OCI-LY7 (cell line): Measurements from ENCODE around the gene MRTFB. TPM values are rescaled to one million over a fixed set of nuclear protein-coding genes. Genes with fewer than 3 reads are reported as not detected.

Source experiments
- BruUV-seq: library from RNA; stranded (reverse); fragments of 400-500 nt; replicated peaks from 2 replicates; lab custom pipeline; 2021; lab: Mats Ljungman, UMichigan
- CTCF ChIA-PET: fragments of 300-600 bp; sonication (Branson Sonifier 250); formaldehyde crosslinking; loops from one replicate; lab custom pipeline; 2022; ENCODE audit warnings: antibody characterized with exemption; ENCODE audit not compliant: unreplicated experiment; lab: Charles Lee
- POLR2A ChIA-PET: fragments of 300-600 bp; sonication (Branson Sonifier 250); formaldehyde crosslinking; loops from one replicate; lab custom pipeline; 2022; ENCODE audit warnings: antibody characterized with exemption; lab: Charles Lee
- DNase-seq: peaks from one replicate; pipeline ENCODE4 v3.0.0-alpha.2; 2015; ENCODE audit warnings: low spot score
- H2AFZ ChIP-seq: fragments of 200-600 bp; sonication (generic), shearing (Covaris generic); 2 replicates; pipeline ENCODE4 v1.6.1; 2014; ENCODE audit warnings: mild to moderate bottlenecking, antibody characterized with exemption, low read length, moderate library complexity
- H3K27ac ChIP-seq: fragments of 200-600 bp; sonication (generic); 2 replicates; pipeline ENCODE4 v1.5.1; 2014; ENCODE audit warnings: mixed run types, low read depth, mild to moderate bottlenecking, moderate library complexity, low read length, inconsistent platforms; ENCODE audit not compliant: poor library complexity, severe bottlenecking
- H3K36me3 ChIP-seq: fragments of 200-600 bp; sonication (generic); 2 replicates; pipeline ENCODE4 v1.6.1; 2014; ENCODE audit warnings: mild to moderate bottlenecking, antibody characterized with exemption, low read length, moderate library complexity, mixed read lengths; ENCODE audit not compliant: insufficient read depth
- H3K4me1 ChIP-seq: fragments of 200-600 bp; sonication (generic); 2 replicates; pipeline ENCODE4 v1.5.1; 2014; ENCODE audit warnings: mild to moderate bottlenecking, low read length; ENCODE audit not compliant: insufficient read depth, poor library complexity, severe bottlenecking
- H3K4me2 ChIP-seq: fragments of 200-600 bp; sonication (generic); 2 replicates; pipeline ENCODE4 v1.6.1; 2014; ENCODE audit warnings: mild to moderate bottlenecking, low read length
- H3K4me3 ChIP-seq: fragments of 200-600 bp; sonication (generic); 2 replicates; pipeline ENCODE4 v1.5.1; 2014; ENCODE audit warnings: mild to moderate bottlenecking, low read depth, low read length; ENCODE audit not compliant: poor library complexity, severe bottlenecking
- H3K79me2 ChIP-seq: fragments of 200-600 bp; sonication (generic); 2 replicates; pipeline ENCODE4 v1.6.1; 2016; ENCODE audit warnings: low read depth, mild to moderate bottlenecking, low read length, moderate library complexity, mixed read lengths; ENCODE audit not compliant: insufficient read depth
- H3K9me2 ChIP-seq: fragments of 200-600 bp; sonication (generic); 2 replicates; pipeline ENCODE4 v1.6.1; 2016; ENCODE audit warnings: mild to moderate bottlenecking, low read length, mixed read lengths; ENCODE audit not compliant: insufficient read depth
- H3K9me3 ChIP-seq: fragments of 200-600 bp; sonication (generic); 2 replicates; pipeline ENCODE4 v1.6.1; 2014; ENCODE audit warnings: mild to moderate bottlenecking, mixed run types, low read length, mixed read lengths
- H4K20me1 ChIP-seq: fragments of 200-600 bp; sonication (generic); 2 replicates; pipeline ENCODE4 v1.6.1; 2014; ENCODE audit warnings: mild to moderate bottlenecking, antibody characterized with exemption, low read length, moderate library complexity, mixed read lengths; ENCODE audit not compliant: insufficient read depth
- EZH2phosphoT487 ChIP-seq: fragments of 200-600 bp; sonication (generic); IDR thresholded peaks from 2 replicates; pipeline ENCODE4 v1.6.1; 2018; ENCODE audit warnings: low read depth, borderline replicate concordance, mild to moderate bottlenecking, mixed run types, antibody characterized with exemption, low read length, moderate library complexity, mixed read lengths
- intact Hi-C: fragments of 100-400 bp; cut with micrococcal nuclease; formaldehyde crosslinking; loops from one replicate; pipeline ENCODE4 v1.10.0; 2022; ENCODE audit not compliant: unreplicated experiment
- total RNA-seq, 2 experiments: library from RNA; depleted of rRNA in 1 of 2; stranded (reverse); fragments of >200 nt in 1 of 2; shearing (Covaris generic) in 1 of 2; gene quantifications; 2 replicates each; pipeline ENCODE4 v1.2.3, GENCODE V29; 2014 to 2022
- TF ChIP-seq, protein P1 (sequence below): fragments of 200-600 bp; sonication (generic); conservative IDR thresholded peaks from 2 replicates; pipeline ENCODE4 v1.5.1; 2014; ENCODE audit warnings: mild to moderate bottlenecking, antibody characterized with exemption, low read length, moderate library complexity, mixed read lengths

The MRTFB gene
- total RNA-seq, 2 experiments from 2014 or later = 8.5 to 21.4 TPM

DNA sequence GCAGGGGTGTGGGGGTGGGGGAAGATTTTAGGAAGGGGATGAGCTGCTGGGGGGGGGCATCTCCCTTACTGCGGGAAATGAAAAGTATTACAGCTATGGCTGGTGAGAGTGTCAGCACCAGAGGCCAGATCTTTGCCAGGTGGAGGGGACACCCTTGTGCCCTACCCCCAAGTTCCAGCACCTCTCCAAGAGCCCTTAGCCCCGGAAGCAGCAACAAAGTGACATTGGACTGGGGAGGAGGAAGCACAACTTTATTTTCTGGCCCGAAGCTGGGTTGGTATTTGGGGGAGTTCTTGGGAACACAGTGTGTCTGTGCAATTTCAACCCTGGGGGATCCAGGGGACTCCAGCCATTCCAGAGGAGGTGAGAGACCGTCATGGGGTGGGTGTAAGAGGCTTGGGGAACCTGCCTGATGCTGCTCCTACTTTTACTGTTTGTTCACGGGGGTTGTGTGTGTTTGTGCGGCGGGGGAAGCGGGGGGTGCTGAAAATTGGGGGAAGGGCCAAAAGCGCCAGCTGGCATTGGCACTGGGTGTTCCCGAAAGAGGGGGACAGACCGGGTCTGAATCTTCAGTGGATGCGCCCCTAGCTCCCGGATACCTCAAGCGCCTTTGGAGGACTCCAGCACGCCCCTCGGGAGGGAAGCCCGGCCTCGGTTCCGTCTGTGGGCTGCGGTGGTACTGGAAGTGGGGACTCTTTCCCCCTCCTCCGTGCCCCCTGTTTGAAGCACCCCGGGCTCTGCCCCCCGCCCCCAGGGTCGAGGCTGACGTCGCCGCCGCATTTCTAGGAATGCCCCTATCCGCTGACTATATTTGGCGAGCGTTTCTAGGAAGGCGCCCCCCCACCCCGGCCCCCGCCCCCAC lies 230.3 kb downstream of the MRTFB start:
- Histone ChIP-seq H3K4me1 (peaks cover 41% of the 10 kb centered on the region), H3K9me3 (no peaks in the 10 kb centered on the region), H2AFZ (peak overlapping the region; percentile 45; the same call in 1 of the 2 replicates), H3K79me2 (peaks cover 43% of the 10 kb centered on the region), H3K27ac (peak overlapping the region; percentile 20), H3K9me2 (no peaks in the 10 kb centered on the region), H3K4me2 (peak overlapping the region; percentile 85), H3K36me3 (peaks cover 14% of the 10 kb centered on the region; the same call in 1 of the 2 replicates), H3K4me3 (peak overlapping the region; percentile 70), H4K20me1 (peaks cover 15% of the 10 kb centered on the region)
- DNase-seq = no peak
- intact Hi-C loops = loop anchor here (1.0 to 2.0 kb wide), 4 partner anchors 75 to 331 kb away; partner anchors contain the start of gene BFAR
- BruUV-seq = no TSS peak
- ChIA-PET CTCF (interaction anchor here (1.0 to 1.2 kb wide), 2 partner anchors 15 to 226 kb away, joined by 3 read pairs; no protein-coding TSS in a partner anchor), POLR2A (interaction anchor here (1.0 to 1.5 kb wide), 3 partner anchors 8 to 74 kb away, joined by 3 to 7 read pairs (median 6); no protein-coding TSS in a partner anchor)
- no peak for TF ChIP-seq EZH2phosphoT487
- TF ChIP-seq, protein P1, sequence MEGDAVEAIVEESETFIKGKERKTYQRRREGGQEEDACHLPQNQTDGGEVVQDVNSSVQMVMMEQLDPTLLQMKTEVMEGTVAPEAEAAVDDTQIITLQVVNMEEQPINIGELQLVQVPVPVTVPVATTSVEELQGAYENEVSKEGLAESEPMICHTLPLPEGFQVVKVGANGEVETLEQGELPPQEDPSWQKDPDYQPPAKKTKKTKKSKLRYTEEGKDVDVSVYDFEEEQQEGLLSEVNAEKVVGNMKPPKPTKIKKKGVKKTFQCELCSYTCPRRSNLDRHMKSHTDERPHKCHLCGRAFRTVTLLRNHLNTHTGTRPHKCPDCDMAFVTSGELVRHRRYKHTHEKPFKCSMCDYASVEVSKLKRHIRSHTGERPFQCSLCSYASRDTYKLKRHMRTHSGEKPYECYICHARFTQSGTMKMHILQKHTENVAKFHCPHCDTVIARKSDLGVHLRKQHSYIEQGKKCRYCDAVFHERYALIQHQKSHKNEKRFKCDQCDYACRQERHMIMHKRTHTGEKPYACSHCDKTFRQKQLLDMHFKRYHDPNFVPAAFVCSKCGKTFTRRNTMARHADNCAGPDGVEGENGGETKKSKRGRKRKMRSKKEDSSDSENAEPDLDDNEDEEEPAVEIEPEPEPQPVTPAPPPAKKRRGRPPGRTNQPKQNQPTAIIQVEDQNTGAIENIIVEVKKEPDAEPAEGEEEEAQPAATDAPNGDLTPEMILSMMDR = no peak

DNA sequence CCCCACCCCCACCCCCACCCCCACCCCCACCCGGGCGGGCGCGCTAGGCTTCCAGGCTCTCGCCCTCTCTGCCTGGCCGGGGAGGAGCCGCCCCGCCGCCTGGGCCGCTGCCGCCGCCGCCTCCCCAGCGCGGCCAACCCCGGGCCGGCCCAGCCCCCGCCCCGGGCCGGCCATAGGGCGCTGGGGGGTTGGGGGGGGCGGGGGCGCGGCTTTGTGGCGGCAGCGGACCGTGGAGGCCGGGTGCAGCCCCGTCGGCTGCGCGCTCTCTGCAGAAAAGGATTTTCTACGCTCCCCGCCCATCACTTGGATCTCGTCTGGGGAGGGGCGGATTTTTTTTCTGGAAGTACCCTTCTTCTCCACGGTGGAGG lies 230.9 kb downstream of the MRTFB start:
- Histone ChIP-seq H3K27ac (peak overlapping the region; percentile 94), H3K4me2 (peak overlapping the region; percentile 93), H3K79me2 (peaks cover 49% of the 10 kb centered on the region), H2AFZ (0 out of 2 replicates have a peak overlapping the region, but pooled peaks have one; percentile 43), H3K4me1 (peaks cover 48% of the 10 kb centered on the region), H4K20me1 (peaks cover 15% of the 10 kb centered on the region), H3K9me2 (no peaks in the 10 kb centered on the region), H3K36me3 (peaks cover 14% of the 10 kb centered on the region; the same call in 1 of the 2 replicates), H3K4me3 (peak overlapping the region; percentile 99), H3K9me3 (no peaks in the 10 kb centered on the region)
- ChIA-PET CTCF (interaction anchor here (1.0 kb wide), 1 partner anchor 225 kb away, joined by 3 read pairs; no protein-coding TSS in a partner anchor), POLR2A (interaction anchor here (1.0 to 1.5 kb wide), 3 partner anchors 8 to 73 kb away, joined by 3 to 7 read pairs (median 6); no protein-coding TSS in a partner anchor)
- no TSS peak for BruUV-seq
- intact Hi-C loops = no loop called here
- DNase-seq = peak; percentile 84
- TF ChIP-seq EZH2phosphoT487 = no peak
- TF ChIP-seq, protein P1 = no peak
